Transverse colon (tissue), 4 donors: ENCODE results near the gene PRKCE.

Source experiments
- CTCF ChIP-seq, 5 experiments: fragments of 200-600 bp in 3 of 5; fragments of 450-650 bp in 2 of 5; sonication (generic) in 3 of 5; IDR thresholded peaks; 1 replicate in 2 of 5; 2 replicates in 3 of 5; pipeline ENCODE4 v1.5.1; 2016 to 2017; ENCODE audit warnings: antibody characterized with exemption in 5 of 5, inconsistent platforms in 3 of 5, mild to moderate bottlenecking in 2 of 5, moderate library complexity in 1 of 5
- EP300 ChIP-seq: sonication (generic); formaldehyde crosslinking; IDR thresholded peaks from one replicate; pipeline ENCODE4 v1.6.1; 2017; ENCODE audit warnings: antibody characterized with exemption, low read depth
- POLR2A ChIP-seq: fragments of 450-650 bp; IDR thresholded peaks from one replicate; pipeline ENCODE4 v1.6.1; 2016; ENCODE audit warnings: antibody characterized with exemption, mild to moderate bottlenecking, moderate library complexity
- POLR2AphosphoS5 ChIP-seq, 3 donors: sonication (generic); formaldehyde crosslinking; IDR thresholded peaks; one replicate each; pipeline ENCODE4 v1.6.1; 2016; ENCODE audit warnings: antibody characterized with exemption in 3 of 3

DNA sequence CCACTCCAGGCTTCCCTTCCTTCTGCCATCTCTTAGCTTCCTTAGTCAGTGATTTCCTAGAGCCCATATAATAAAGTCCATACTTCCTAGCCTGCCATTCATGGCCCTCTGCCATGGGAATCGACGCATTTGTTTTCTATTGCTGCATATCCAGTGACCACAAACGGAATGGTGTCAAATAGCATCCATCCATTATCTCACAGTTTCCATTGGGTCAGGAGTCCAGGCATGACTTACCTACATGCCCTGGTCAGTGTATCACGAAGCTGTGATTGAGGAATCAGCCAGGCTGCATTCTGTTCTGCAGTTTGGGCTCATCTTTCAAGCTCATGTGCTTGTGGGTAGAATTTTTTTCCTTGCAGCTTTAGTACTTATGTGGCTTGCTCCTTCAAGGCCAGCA, 436.0 kb downstream of the PRKCE start:
- TF ChIP-seq POLR2A (no peak), CTCF (IDR thresholded peaks at IDR 0.05) (no peak), POLR2AphosphoS5 (IDR thresholded peaks at IDR 0.05) (no peak), EP300 (no peak)
